Heart left ventricle (tissue), 16 donors: ENCODE data around the gene SLC5A12. TPM values are rescaled to one million over a fixed set of nuclear protein-coding genes. Genes with fewer than 3 reads are reported as not detected.

Source experiments
- ATAC-seq, 4 donors: fragments of 200-7000 bp; cut with Tn5 transposase; one replicate each; pipeline ENCODE4 v1.9.1; 2020 to 2022; ENCODE audit warnings: moderate library complexity in 4 of 4, mild to moderate bottlenecking in 3 of 4, moderate number of reproducible peaks in 1 of 4
- DNase-seq, 5 donors: peaks; one replicate each; pipeline ENCODE4 v3.0.0-alpha.2; 2020
- H3K27ac ChIP-seq, 12 donors: fragments of 200-600 bp; sonication (generic) in 4 of 12; one replicate each; pipeline versions ENCODE4 v1.5.0 to v1.8.0; 2016 to 2022; ENCODE audit warnings: mild to moderate bottlenecking in 2 of 12
- H3K27me3 ChIP-seq, 9 donors: fragments of 200-600 bp; sonication (generic) in 2 of 9; one replicate each; pipeline versions ENCODE4 v1.5.1 to v1.8.0; 2016 to 2022; ENCODE audit warnings: mild to moderate bottlenecking in 3 of 9
- H3K36me3 ChIP-seq, 9 donors: fragments of 200-600 bp; sonication (generic) in 2 of 9; one replicate each; pipeline versions ENCODE4 v1.5.0 to v1.8.0; 2018 to 2022; ENCODE audit warnings: mild to moderate bottlenecking in 2 of 9
- H3K4me1 ChIP-seq, 12 donors: fragments of 200-600 bp; sonication (generic) in 4 of 12; one replicate each; pipeline versions ENCODE4 v1.5.0 to v1.8.0; 2016 to 2022; ENCODE audit warnings: mild to moderate bottlenecking in 3 of 12
- H3K4me3 ChIP-seq, 12 donors: fragments of 200-600 bp; sonication (generic) in 4 of 12; one replicate each; pipeline versions ENCODE4 v1.5.0 to v1.8.0; 2017 to 2022; ENCODE audit warnings: mild to moderate bottlenecking in 9 of 12, moderate library complexity in 4 of 12
- H3K9me3 ChIP-seq, 12 donors: fragments of 200-600 bp; sonication (generic) in 4 of 12; one replicate each; pipeline versions ENCODE4 v1.5.0 to v1.8.0; 2016 to 2022; ENCODE audit warnings: mild to moderate bottlenecking in 1 of 12
- POLR2A ChIP-seq, 2 donors: fragments of 450-650 bp; IDR thresholded peaks; one replicate each; pipeline ENCODE4 v1.6.1; 2017; ENCODE audit warnings: antibody characterized with exemption in 2 of 2, mild to moderate bottlenecking in 2 of 2, moderate library complexity in 2 of 2
- WGBS, 4 donors: extraction: QIAGEN DNeasy Blood & Tissue Kit in 2 of 4; methylation state at CpG; one replicate each; pipeline versions ENCODE4 v1.1.5 to v1.1.7; 2013 to 2018; 5-methylcytosine and 5-hydroxymethylcytosine counted together
- intact Hi-C, 10 donors: fragments of 100-400 bp; cut with DNase I; formaldehyde crosslinking; loops; one replicate each; pipeline versions ENCODE4 v1.11.1 to v1.14.2; 2022
- polyA plus RNA-seq, 2 donors: library from polyadenylated mRNA; stranded (reverse); fragments of 200-250 nt; gene quantifications; one replicate each; pipeline ENCODE4 v1.2.3, GENCODE V29; 2013
- total RNA-seq, 9 donors: library from RNA; depleted of rRNA in 2 of 9; stranded (reverse); fragments of >200 nt in 2 of 9; fragmentation: NEBNext Ultra II Directional in 3 of 9; extraction: Animal tissue kit (Norgen Biotek cat#: 25700) in 3 of 9; gene quantifications; one replicate each; pipeline versions ENCODE4 v1.1.0 to v1.2.4, GENCODE V29; 2016 to 2023
- TF ChIP-seq, protein P1 (sequence below), 12 donors: fragments of 200-600 bp; sonication (generic) in 4 of 12; IDR thresholded peaks; one replicate each; pipeline versions ENCODE4 v1.5.0 to v1.8.0; 2018 to 2022; ENCODE audit warnings: antibody characterized with exemption in 12 of 12, mild to moderate bottlenecking in 5 of 12
- donor health status: ischemic (EF 13 %, LVEDD 7.1; RV severe dilation, severe dysfunction).
- donor health status: healthy with polysubstance abuse.
- donor health status: DM: no; HTN: yes; CAD: no.
- donor health status: DM: no; HTN: no; CAD: no.
- donor health status: ischemic (EF 25% LVEDD 6.9; RV normal size, moderate dysfunction).
- donor health status: ischemic (EF 25% LVEDD 5.7; RV mildly dilated, moderate dysfunction).
- donor health status: healthy.
- donor health status: DM: yes; HTN: yes; CAD: no.
- donor health status: ischemic (EF 35%, LVEDD 5.7; RV mildly dilated, moderate dysfunction).
- donor health status: nonischemic (EF 11% LVEDD 7.7; RV severe dilation, severe dysfunction).
- donor health status: DM: yes; HTN: yes; CAD: no.
- donor health status: PGD.
- donor health status: ischemic (EF 29% LVEDD 5.4; RV normal size, mild dysfunction).
- donor health status: nonischemic (EF 23%, LVEDD 6.1; RV moderate dilation, normal function).

The SLC5A12 gene
- total and polyA plus RNA-seq, 11 donors = 0.11 TPM; not detected in 10

DNA sequence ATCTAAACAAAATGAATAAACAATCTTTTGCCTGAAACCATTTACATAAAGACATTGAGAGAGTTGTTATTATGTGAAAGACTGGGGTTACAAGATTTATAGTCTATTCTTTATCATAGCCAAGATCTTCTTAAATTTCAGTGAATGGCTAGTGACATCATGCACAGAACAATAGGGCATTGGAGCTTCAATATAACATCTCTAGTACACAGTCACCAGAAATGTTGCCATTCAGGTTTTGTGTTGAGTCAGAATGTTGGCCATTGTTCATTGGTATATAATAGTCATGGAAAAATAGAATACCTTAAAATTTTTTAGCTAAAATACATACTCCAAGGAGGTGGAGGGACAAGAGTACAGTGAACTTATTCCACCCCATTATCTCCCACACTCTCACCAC lies 44.3 kb downstream of the SLC5A12 start:
- no peaks in the 10 kb centered on the region for H3K27me3 ChIP-seq
- no peak overlapping the region for H3K4me3 ChIP-seq
- intact Hi-C loops = no loop called here
- no peaks in the 10 kb centered on the region for H3K9me3 ChIP-seq
- no peak for DNase-seq
- H3K4me1 ChIP-seq = no peaks in the 10 kb centered on the region
- ATAC-seq = no peak
- TF ChIP-seq, protein P1, sequence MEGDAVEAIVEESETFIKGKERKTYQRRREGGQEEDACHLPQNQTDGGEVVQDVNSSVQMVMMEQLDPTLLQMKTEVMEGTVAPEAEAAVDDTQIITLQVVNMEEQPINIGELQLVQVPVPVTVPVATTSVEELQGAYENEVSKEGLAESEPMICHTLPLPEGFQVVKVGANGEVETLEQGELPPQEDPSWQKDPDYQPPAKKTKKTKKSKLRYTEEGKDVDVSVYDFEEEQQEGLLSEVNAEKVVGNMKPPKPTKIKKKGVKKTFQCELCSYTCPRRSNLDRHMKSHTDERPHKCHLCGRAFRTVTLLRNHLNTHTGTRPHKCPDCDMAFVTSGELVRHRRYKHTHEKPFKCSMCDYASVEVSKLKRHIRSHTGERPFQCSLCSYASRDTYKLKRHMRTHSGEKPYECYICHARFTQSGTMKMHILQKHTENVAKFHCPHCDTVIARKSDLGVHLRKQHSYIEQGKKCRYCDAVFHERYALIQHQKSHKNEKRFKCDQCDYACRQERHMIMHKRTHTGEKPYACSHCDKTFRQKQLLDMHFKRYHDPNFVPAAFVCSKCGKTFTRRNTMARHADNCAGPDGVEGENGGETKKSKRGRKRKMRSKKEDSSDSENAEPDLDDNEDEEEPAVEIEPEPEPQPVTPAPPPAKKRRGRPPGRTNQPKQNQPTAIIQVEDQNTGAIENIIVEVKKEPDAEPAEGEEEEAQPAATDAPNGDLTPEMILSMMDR (IDR thresholded peaks at IDR 0.05) = no peak
- no peak for TF ChIP-seq POLR2A (IDR thresholded peaks at IDR 0.05)
- no peaks in the 10 kb centered on the region for H3K36me3 ChIP-seq
- H3K27ac ChIP-seq = no peak overlapping the region

DNA sequence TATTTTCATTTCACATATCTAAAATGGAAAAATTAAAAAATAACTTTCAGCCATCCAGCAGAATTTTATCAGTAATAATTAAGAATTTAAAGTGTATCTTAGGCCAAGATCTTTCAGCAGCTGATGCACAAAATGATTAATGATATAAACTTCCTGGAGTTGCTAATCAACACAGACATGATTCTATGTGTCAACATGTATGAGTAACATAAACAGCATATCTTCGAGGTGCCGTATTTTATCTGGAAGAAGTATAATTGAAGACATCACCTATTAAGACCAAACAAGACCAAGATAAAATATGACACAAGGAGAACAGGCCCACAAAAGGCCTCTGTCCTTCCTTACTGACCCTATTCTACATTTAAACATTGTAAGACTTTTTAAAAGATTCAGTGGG lies 45.2 kb downstream of the SLC5A12 start:
- no peaks in the 10 kb centered on the region for H3K4me1 ChIP-seq
- H3K27ac ChIP-seq = no peak overlapping the region
- DNase-seq (no peak), ATAC-seq (no peak)
- 65 to 77% (median 70%) methylated on average over 2 of the region's 2 CpGs for WGBS, 4 donors
- no peaks in the 10 kb centered on the region for H3K36me3 ChIP-seq
- TF ChIP-seq POLR2A (IDR thresholded peaks at IDR 0.05) = no peak
- TF ChIP-seq, protein P1 (IDR thresholded peaks at IDR 0.05) = no peak
- intact Hi-C loops = no loop called here
- H3K4me3 ChIP-seq = no peak overlapping the region
- H3K27me3 ChIP-seq = no peaks in the 10 kb centered on the region
- H3K9me3 ChIP-seq = no peaks in the 10 kb centered on the region

DNA sequence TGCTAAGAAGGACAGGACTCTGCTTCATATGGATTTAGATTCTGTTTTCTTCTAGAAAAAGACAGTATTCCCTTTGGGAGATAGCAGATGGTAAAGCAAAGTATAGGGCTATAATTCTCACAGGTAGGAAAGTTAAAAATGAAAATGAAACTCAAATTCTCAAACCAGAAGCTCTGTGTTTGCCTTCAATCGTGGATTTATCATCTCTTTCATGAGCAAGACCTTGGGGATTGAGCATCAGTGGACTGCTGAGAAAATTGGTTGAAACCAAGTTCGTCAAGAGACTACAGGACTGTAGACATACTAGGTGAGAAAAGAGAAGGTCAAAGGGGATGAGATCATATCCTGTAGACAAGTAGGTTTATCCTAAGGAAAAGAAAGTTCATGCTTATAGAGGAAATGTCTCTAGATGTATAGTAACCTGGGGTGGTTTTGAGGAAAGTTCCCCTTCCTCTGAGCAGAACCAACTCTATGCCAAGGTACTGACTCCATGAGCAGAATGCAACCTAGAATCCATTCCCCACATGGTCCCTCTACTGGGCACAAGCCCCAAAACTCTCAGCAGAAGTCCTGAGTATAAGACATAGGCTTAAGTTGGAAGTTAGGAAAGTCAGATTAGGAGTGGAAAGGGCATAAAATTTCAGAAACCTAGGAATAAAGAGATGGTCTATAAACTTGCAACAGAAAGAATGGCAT lies 46.5 kb downstream of the SLC5A12 start:
- Histone ChIP-seq H3K36me3 (no peaks in the 10 kb centered on the region), H3K27ac (no peak overlapping the region), H3K27me3 (no peaks in the 10 kb centered on the region), H3K9me3 (no peaks in the 10 kb centered on the region), H3K4me1 (no peaks in the 10 kb centered on the region), H3K4me3 (no peak overlapping the region)
- DNase-seq (no peak), ATAC-seq (no peak)
- TF ChIP-seq, protein P1 (IDR thresholded peaks at IDR 0.05) = no peak
- TF ChIP-seq POLR2A (IDR thresholded peaks at IDR 0.05) = no peak
- WGBS, 4 donors = 59 to 78% (median 74%) methylated on average over 2 of the region's 2 CpGs
- intact Hi-C loops = no loop called here

DNA sequence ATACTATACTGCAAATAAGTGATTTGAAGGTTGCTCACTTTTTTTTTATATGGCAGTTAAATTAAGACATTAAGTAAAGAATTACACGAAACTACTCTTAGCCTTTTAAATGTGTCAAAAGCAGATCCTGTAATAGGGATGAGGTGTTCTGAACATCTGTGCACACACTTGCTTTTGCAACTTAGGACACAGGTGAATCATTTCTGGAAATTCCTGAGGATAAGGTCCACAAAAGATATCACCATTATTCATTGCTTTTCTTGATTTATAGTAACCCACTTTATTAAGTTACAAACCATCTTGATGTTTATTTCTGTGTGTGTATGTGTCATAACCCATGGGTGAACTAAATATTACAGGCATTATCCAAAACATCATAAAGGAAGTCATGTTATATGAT lies 55.9 kb downstream of the SLC5A12 start:
- H3K27me3 ChIP-seq = no peaks in the 10 kb centered on the region
- H3K4me1 ChIP-seq = no peaks in the 10 kb centered on the region
- DNase-seq (no peak), ATAC-seq (no peak)
- 79 to 91% (median 85%) methylated on average over 1 of the region's 1 CpG for WGBS, 4 donors
- H3K27ac ChIP-seq = no peak overlapping the region
- intact Hi-C loops = no loop called here
- TF ChIP-seq, protein P1 (IDR thresholded peaks at IDR 0.05) = no peak
- no peak for TF ChIP-seq POLR2A (IDR thresholded peaks at IDR 0.05)
- H3K9me3 ChIP-seq = no peaks in the 10 kb centered on the region
- H3K36me3 ChIP-seq = no peaks in the 10 kb centered on the region
- no peak overlapping the region for H3K4me3 ChIP-seq
